Measurements from ENCODE around the gene SMARCC2. TPM values are rescaled to one million over a fixed set of nuclear protein-coding genes. Genes with fewer than 3 reads are reported as not detected.

The SMARCC2 gene
- total and polyA plus RNA-seq, 9 of the 15 experiments (the other 6 are each of a cell fraction or from before 2014, with no cell fraction given) = 11.9 to 86.0 (median 36.6) TPM

DNA sequence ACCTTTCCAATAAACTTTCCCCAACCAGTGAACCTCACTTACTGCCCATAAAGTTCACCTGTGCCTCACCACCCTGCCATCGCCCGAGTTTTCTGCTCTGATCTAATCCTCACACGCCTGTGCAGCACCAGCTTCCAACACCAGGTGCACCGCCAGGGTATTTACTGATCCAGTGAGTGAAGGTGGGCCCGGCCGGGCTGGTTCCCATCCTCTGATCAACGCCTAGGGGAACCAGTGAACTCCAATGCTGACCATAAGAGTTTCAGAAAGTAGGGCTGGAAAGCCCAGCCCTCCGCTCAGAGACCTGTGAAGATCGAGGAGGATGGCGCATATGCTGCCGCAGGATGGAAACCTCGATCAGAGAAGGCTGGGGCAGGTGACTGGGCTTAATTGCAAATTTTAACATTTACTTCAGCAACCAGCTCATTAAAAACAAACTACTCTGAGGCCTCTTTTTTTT lies 37.6 kb downstream of the SMARCC2 start (continued):
- TF ChIP-seq TRIM24 (IDR thresholded peaks at IDR 0.05) (no peak), LARP7 (IDR thresholded peaks at IDR 0.05) (no peak), FIP1L1 (IDR thresholded peaks at IDR 0.05; ENCODE audit: low read depth, low read length, poor library complexity, severe bottlenecking) (no peak), ZNF274 (IDR thresholded peaks at IDR 0.05; ENCODE audit: borderline replicate concordance, low read depth, low read length) (no peak), PTBP1 (IDR thresholded peaks at IDR 0.05; ENCODE audit: low read depth, low read length) (no peak), ZBTB1 (CRISPR knock-in tag; IDR thresholded peaks at IDR 0.05; ENCODE audit: borderline replicate concordance, low read depth) (no peak), FOSL1 (tag; conservative IDR thresholded peaks at IDR 0.05) (no peak), ZNF24 (IDR thresholded peaks at IDR 0.05) (no peak), ZNF140 (CRISPR knock-in tag; IDR thresholded peaks at IDR 0.05) (no peak), CHAMP1 (IDR thresholded peaks at IDR 0.05) (no peak), ZNF197 (CRISPR knock-in tag; IDR thresholded peaks at IDR 0.05; ENCODE audit: low read depth) (0 out of 2 replicates have a peak, but pooled peaks have one; percentile 6), TEAD1 (CRISPR knock-in tag; IDR thresholded peaks at IDR 0.05) (peak in 1 of 2 experiments; percentile 50; a peak in 1 of 4 replicates), PTRF (tag; IDR thresholded peaks at IDR 0.05) (no peak), DMBX1 (CRISPR knock-in tag; IDR thresholded peaks at IDR 0.05; ENCODE audit: borderline replicate concordance) (no peak), SP1 (CRISPR knock-in tag; IDR thresholded peaks at IDR 0.05) (0 out of 2 replicates have a peak, but pooled peaks have one; percentile 34), MTA2 (IDR thresholded peaks at IDR 0.05; ENCODE audit: low read depth) (no peak), DIDO1 (tag; IDR thresholded peaks at IDR 0.05; ENCODE audit: low read depth) (no peak), ZNF76 (CRISPR knock-in tag; IDR thresholded peaks at IDR 0.05; ENCODE audit: borderline replicate concordance) (no peak), SRSF3 (IDR thresholded peaks at IDR 0.05; ENCODE audit: insufficient read depth, low read length) (no peak)
- TF ChIP-seq, protein P1, sequence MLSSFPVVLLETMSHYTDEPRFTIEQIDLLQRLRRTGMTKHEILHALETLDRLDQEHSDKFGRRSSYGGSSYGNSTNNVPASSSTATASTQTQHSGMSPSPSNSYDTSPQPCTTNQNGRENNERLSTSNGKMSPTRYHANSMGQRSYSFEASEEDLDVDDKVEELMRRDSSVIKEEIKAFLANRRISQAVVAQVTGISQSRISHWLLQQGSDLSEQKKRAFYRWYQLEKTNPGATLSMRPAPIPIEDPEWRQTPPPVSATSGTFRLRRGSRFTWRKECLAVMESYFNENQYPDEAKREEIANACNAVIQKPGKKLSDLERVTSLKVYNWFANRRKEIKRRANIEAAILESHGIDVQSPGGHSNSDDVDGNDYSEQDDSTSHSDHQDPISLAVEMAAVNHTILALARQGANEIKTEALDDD (IDR thresholded peaks at IDR 0.05) = peak; percentile 53
- TF ChIP-seq, protein P2, sequence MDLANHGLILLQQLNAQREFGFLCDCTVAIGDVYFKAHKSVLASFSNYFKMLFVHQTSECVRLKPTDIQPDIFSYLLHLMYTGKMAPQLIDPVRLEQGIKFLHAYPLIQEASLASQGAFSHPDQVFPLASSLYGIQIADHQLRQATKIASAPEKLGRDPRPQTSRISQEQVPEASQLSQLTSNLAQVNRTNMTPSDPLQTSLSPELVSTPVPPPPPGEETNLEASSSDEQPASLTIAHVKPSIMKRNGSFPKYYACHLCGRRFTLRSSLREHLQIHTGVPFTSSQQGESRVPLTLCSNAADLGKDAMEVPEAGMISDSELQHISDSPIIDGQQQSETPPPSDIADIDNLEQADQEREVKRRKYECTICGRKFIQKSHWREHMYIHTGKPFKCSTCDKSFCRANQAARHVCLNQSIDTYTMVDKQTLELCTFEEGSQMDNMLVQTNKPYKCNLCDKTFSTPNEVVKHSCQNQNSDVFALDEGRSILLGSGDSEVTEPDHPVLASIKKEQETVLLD (IDR thresholded peaks at IDR 0.05) = no peak
- TF ChIP-seq, protein P3, sequence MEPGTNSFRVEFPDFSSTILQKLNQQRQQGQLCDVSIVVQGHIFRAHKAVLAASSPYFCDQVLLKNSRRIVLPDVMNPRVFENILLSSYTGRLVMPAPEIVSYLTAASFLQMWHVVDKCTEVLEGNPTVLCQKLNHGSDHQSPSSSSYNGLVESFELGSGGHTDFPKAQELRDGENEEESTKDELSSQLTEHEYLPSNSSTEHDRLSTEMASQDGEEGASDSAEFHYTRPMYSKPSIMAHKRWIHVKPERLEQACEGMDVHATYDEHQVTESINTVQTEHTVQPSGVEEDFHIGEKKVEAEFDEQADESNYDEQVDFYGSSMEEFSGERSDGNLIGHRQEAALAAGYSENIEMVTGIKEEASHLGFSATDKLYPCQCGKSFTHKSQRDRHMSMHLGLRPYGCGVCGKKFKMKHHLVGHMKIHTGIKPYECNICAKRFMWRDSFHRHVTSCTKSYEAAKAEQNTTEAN (CRISPR knock-in tag; IDR thresholded peaks at IDR 0.05) = no peak
- TF ChIP-seq, protein P4, sequence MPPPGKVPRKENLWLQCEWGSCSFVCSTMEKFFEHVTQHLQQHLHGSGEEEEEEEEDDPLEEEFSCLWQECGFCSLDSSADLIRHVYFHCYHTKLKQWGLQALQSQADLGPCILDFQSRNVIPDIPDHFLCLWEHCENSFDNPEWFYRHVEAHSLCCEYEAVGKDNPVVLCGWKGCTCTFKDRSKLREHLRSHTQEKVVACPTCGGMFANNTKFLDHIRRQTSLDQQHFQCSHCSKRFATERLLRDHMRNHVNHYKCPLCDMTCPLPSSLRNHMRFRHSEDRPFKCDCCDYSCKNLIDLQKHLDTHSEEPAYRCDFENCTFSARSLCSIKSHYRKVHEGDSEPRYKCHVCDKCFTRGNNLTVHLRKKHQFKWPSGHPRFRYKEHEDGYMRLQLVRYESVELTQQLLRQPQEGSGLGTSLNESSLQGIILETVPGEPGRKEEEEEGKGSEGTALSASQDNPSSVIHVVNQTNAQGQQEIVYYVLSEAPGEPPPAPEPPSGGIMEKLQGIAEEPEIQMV (tag; conservative IDR thresholded peaks at IDR 0.05; ENCODE audit: low read depth) = no peak

Data from K562 (cell line).